Rectal smooth muscle tissue (tissue), 1 donor: ENCODE results near the gene GNG8.
A peak's percentile ranks its signal among the peaks of the same experiment; 100 is the strongest.

Experiments
- H3K27ac ChIP-seq: one replicate; pipeline ENCODE4 v1.7.0; 2013; ENCODE audit warnings: low read depth, low read length, inconsistent platforms
- H3K27me3 ChIP-seq: one replicate; pipeline ENCODE4 v1.7.0; 2013; ENCODE audit warnings: low read length; ENCODE audit not compliant: control insufficient read depth, insufficient read depth
- H3K36me3 ChIP-seq: one replicate; pipeline ENCODE4 v1.7.0; 2013; ENCODE audit warnings: low read length; ENCODE audit not compliant: control insufficient read depth, insufficient read depth
- H3K4me1 ChIP-seq: one replicate; pipeline ENCODE4 v1.7.0; 2013; ENCODE audit warnings: low read length; ENCODE audit not compliant: control insufficient read depth, insufficient read depth
- H3K4me3 ChIP-seq: one replicate; pipeline ENCODE4 v1.7.0; 2013; ENCODE audit warnings: low read length
- H3K9ac ChIP-seq: one replicate; pipeline ENCODE4 v1.7.0; 2013; ENCODE audit warnings: low read length

Gene GNG8

GRCh38 chr19:46635920-46636761, at the start of gene GNG8:
GNG8 (minus strand) TSS chr19:46636202; CDS start chr19:46634682, 1,520 bp downstream.
- Histone ChIP-seq H3K4me1 (peaks cover 7% of the 10 kb centered on the region), H3K4me3 (no peak within 1 kb of the TSS), H3K36me3 (no peaks in the 10 kb centered on the region), H3K27ac (no peak within 1 kb of the TSS), H3K9ac (no peak within 1 kb of the TSS), H3K27me3 (peaks cover 9% of the 10 kb centered on the region)

GRCh38 chr19:46685189-46685588, 49.2 kb upstream of the GNG8 start:
- Histone ChIP-seq H3K27me3 (no peaks in the 10 kb centered on the region), H3K4me1 (no peaks in the 10 kb centered on the region), H3K4me3 (no peak overlapping the region), H3K36me3 (peaks cover 32% of the 10 kb centered on the region), H3K9ac (no peak overlapping the region), H3K27ac (no peak overlapping the region)

GRCh38 chr19:46678110-46678732, 42.2 kb upstream of the GNG8 start:
- no peak overlapping the region for H3K4me3 ChIP-seq
- H3K9ac ChIP-seq: no peak overlapping the region
- no peaks in the 10 kb centered on the region for H3K27me3 ChIP-seq
- peaks cover 30% of the 10 kb centered on the region for H3K36me3 ChIP-seq
- H3K4me1 ChIP-seq: no peaks in the 10 kb centered on the region
- no peak overlapping the region for H3K27ac ChIP-seq

GRCh38 chr19:46674416-46675178, 38.6 kb upstream of the GNG8 start:
- no peaks in the 10 kb centered on the region for H3K4me1 ChIP-seq
- no peak overlapping the region for H3K9ac ChIP-seq
- peaks cover 24% of the 10 kb centered on the region for H3K36me3 ChIP-seq
- no peak overlapping the region for H3K4me3 ChIP-seq
- H3K27me3 ChIP-seq: no peaks in the 10 kb centered on the region
- H3K27ac ChIP-seq: no peak overlapping the region

GRCh38 chr19:46670813-46671212, 34.8 kb upstream of the GNG8 start:
- H3K36me3 ChIP-seq: peaks cover 16% of the 10 kb centered on the region
- no peak overlapping the region for H3K9ac ChIP-seq
- H3K4me1 ChIP-seq: no peaks in the 10 kb centered on the region
- no peaks in the 10 kb centered on the region for H3K27me3 ChIP-seq
- H3K4me3 ChIP-seq: no peak overlapping the region
- no peak overlapping the region for H3K27ac ChIP-seq

GRCh38 chr19:46668662-46669061, 32.7 kb upstream of the GNG8 start:
- Histone ChIP-seq H3K36me3 (no peaks in the 10 kb centered on the region), H3K27ac (no peak overlapping the region), H3K9ac (no peak overlapping the region), H3K4me3 (no peak overlapping the region), H3K27me3 (no peaks in the 10 kb centered on the region), H3K4me1 (no peaks in the 10 kb centered on the region)

- H3K9ac ChIP-seq: no peak overlapping the region
These were observed 29.1 kb upstream of the GNG8 start for GRCh38 chr19:46665072-46665471.

GRCh38 chr19:46661735-46662592, 26.0 kb upstream of the GNG8 start:
- Histone ChIP-seq H3K27ac (peak overlapping the region; percentile 66), H3K9ac (no peak overlapping the region), H3K4me1 (peaks cover 5% of the 10 kb centered on the region), H3K36me3 (no peaks in the 10 kb centered on the region), H3K4me3 (peak overlapping the region; percentile 55), H3K27me3 (peaks cover 3% of the 10 kb centered on the region)

More at GRCh38 chr19:46665072-46665471, 29.1 kb upstream of the GNG8 start:
- Histone ChIP-seq H3K27ac (no peak overlapping the region), H3K36me3 (no peaks in the 10 kb centered on the region), H3K4me3 (no peak overlapping the region), H3K27me3 (no peaks in the 10 kb centered on the region), H3K4me1 (peaks cover 5% of the 10 kb centered on the region)

- peaks cover 5% of the 10 kb centered on the region for H3K4me1 ChIP-seq
- H3K36me3 ChIP-seq: no peaks in the 10 kb centered on the region
- H3K4me3 ChIP-seq: peak within 1 kb of the TSS; percentile 80
- peak within 1 kb of the TSS; percentile 84 for H3K27ac ChIP-seq
- H3K27me3 ChIP-seq: peaks cover 3% of the 10 kb centered on the region
- H3K9ac ChIP-seq: peak within 1 kb of the TSS; percentile 21
These were observed 25.2 kb upstream of the GNG8 start, which contains the start of gene DACT3 for GRCh38 chr19:46661020-46661731. DACT3 (minus strand) TSS chr19:46661182; CDS start chr19:46661064, 118 bp downstream.

- H3K36me3 ChIP-seq: no peaks in the 10 kb centered on the region
- H3K4me3 ChIP-seq: peak overlapping the region; percentile 80
- peak overlapping the region; percentile 21 for H3K9ac ChIP-seq
- peak overlapping the region; percentile 84 for H3K27ac ChIP-seq
- H3K27me3 ChIP-seq: peaks cover 3% of the 10 kb centered on the region
- H3K4me1 ChIP-seq: peaks cover 5% of the 10 kb centered on the region
These were observed 24.6 kb upstream of the GNG8 start for GRCh38 chr19:46660551-46661019.

GRCh38 chr19:46660008-46660517, 24.1 kb upstream of the GNG8 start:
- Histone ChIP-seq H3K27me3 (peaks cover 3% of the 10 kb centered on the region), H3K27ac (peak overlapping the region; percentile 84), H3K9ac (peak overlapping the region; percentile 45), H3K4me3 (peak overlapping the region; percentile 80), H3K4me1 (peaks cover 6% of the 10 kb centered on the region), H3K36me3 (no peaks in the 10 kb centered on the region)
